BJ (cell line): ENCODE data around the gene PMM2. TPM values are rescaled to one million over a fixed set of nuclear protein-coding genes. Genes with fewer than 3 reads are reported as not detected.

ENCODE experiments used
- CTCF ChIA-PET: fragments of 350-600 bp; formaldehyde crosslinking; extraction: SDS; loops from one replicate; lab custom pipeline; 2021; ENCODE audit warnings: antibody characterized with exemption, inconsistent platforms; lab: Yijun Ruan, JAX
- POLR2A ChIA-PET: fragments of 300-600 bp; sonication (Branson Sonifier 250); formaldehyde crosslinking; extraction: SDS; loops from one replicate; lab custom pipeline; 2021; ENCODE audit warnings: antibody characterized with exemption; lab: Charles Lee
- DNase-seq: peaks from one replicate; pipeline ENCODE4 v3.0.0-alpha.2; 2011; ENCODE audit warnings: low read depth
- H3K27me3 ChIP-seq: 2 replicates; pipeline ENCODE4 v1.6.0; 2011; ENCODE audit warnings: low read length; ENCODE audit not compliant: control insufficient read depth, insufficient read depth
- H3K36me3 ChIP-seq: 2 replicates; pipeline ENCODE4 v1.5.1; 2011; ENCODE audit warnings: low read length; ENCODE audit not compliant: control insufficient read depth, insufficient read depth
- H3K4me3 ChIP-seq: 2 replicates; pipeline ENCODE4 v1.5.1; 2011; ENCODE audit warnings: low read depth, mild to moderate bottlenecking, control low read depth, low read length
- CTCF ChIP-seq: IDR thresholded peaks from 2 replicates; pipeline ENCODE4 v1.5.1; 2011; ENCODE audit warnings: low read depth, mild to moderate bottlenecking, control low read depth, inconsistent platforms, low read length, moderate library complexity; ENCODE audit not compliant: insufficient read depth
- polyA plus RNA-seq: library from polyadenylated mRNA; depleted of rRNA; stranded (reverse); fragments of >200 nt; gene quantifications from 2 replicates; pipeline ENCODE4 v1.2.3, GENCODE V29; 2011

Gene PMM2
- polyA plus RNA-seq, 1 experiment = 30.4 TPM

- CTCF ChIA-PET = interaction anchor here (0.6 to 2.8 kb wide), 3 partner anchors 11 to 186 kb away, joined by 3 to 14 read pairs (median 4); no protein-coding TSS in a partner anchor
- DNase-seq = no peak
- POLR2A ChIA-PET = no interaction called here
Measured at GRCh38 chr16:8861563-8862308, 64.1 kb downstream of the PMM2 start.

GRCh38 chr16:8862309-8863130, 64.9 kb downstream of the PMM2 start:
- no peak for DNase-seq
- Histone ChIP-seq H3K4me3 (no peak overlapping the region), H3K36me3 (peaks cover 17% of the 10 kb centered on the region), H3K27me3 (no peaks in the 10 kb centered on the region)
- CTCF ChIA-PET = interaction anchor here (1.7 to 2.8 kb wide), 2 partner anchors 12 to 17 kb away, joined by 4 to 14 read pairs; no protein-coding TSS in a partner anchor
- POLR2A ChIA-PET = no interaction called here
- no peak for TF ChIP-seq CTCF

More at GRCh38 chr16:8861563-8862308, 64.1 kb downstream of the PMM2 start:
- Histone ChIP-seq H3K36me3 (peaks cover 20% of the 10 kb centered on the region), H3K4me3 (no peak overlapping the region), H3K27me3 (no peaks in the 10 kb centered on the region)
- no peak for TF ChIP-seq CTCF

- TF ChIP-seq CTCF = no peak
- Histone ChIP-seq H3K36me3 (peaks cover 9% of the 10 kb centered on the region), H3K27me3 (no peaks in the 10 kb centered on the region), H3K4me3 (no peak overlapping the region)
- POLR2A ChIA-PET = no interaction called here
- no peak for DNase-seq
- CTCF ChIA-PET = interaction anchor here (3.8 kb wide), 1 partner anchor 16 kb away, joined by 24 read pairs; the partner anchor contains the start of gene LITAFD
Measured at GRCh38 chr16:8863594-8864424, 66.2 kb downstream of the PMM2 start.

- DNase-seq = no peak
- H3K36me3 ChIP-seq = peaks cover 3% of the 10 kb centered on the region
- H3K4me3 ChIP-seq = no peak overlapping the region
- ChIA-PET POLR2A (no interaction called here), CTCF (interaction anchor here (3.8 kb wide), 1 partner anchor 15 kb away, joined by 24 read pairs; the partner anchor contains the start of gene LITAFD)
- TF ChIP-seq CTCF = no peak
- no peaks in the 10 kb centered on the region for H3K27me3 ChIP-seq
Measured at GRCh38 chr16:8864480-8865110, 67.0 kb downstream of the PMM2 start.
